ENCODE data around the gene OSBPL1A. TPM values are rescaled to one million over a fixed set of nuclear protein-coding genes. Genes with fewer than 3 reads are reported as not detected.

Gene OSBPL1A
- total RNA-seq, 1 experiment from 2014 or later = 34.8 TPM

- BruUV-seq (replicated peaks) = no TSS peak
- Mint-ChIP-seq H3K4me1 (ENCODE audit: low read depth, unreplicated experiment) (peaks cover 40% of the 10 kb centered on the region), H3K36me3 (ENCODE audit: insufficient read depth, unreplicated experiment) (peaks cover 22% of the 10 kb centered on the region), H3K9me3 (ENCODE audit: low read depth, unreplicated experiment) (no peaks in the 10 kb centered on the region), H3K27ac (ENCODE audit: unreplicated experiment) (peak overlapping the region; percentile 61), H3K4me3 (ENCODE audit: low read depth, unreplicated experiment) (peak overlapping the region; percentile 98), H3K27me3 (ENCODE audit: unreplicated experiment) (no peaks in the 10 kb centered on the region)
- no peak for DNase-seq
- intact Hi-C loops (cut with micrococcal nuclease; ENCODE audit: unreplicated experiment) = no loop called here
- TF ChIP-seq, protein P1, sequence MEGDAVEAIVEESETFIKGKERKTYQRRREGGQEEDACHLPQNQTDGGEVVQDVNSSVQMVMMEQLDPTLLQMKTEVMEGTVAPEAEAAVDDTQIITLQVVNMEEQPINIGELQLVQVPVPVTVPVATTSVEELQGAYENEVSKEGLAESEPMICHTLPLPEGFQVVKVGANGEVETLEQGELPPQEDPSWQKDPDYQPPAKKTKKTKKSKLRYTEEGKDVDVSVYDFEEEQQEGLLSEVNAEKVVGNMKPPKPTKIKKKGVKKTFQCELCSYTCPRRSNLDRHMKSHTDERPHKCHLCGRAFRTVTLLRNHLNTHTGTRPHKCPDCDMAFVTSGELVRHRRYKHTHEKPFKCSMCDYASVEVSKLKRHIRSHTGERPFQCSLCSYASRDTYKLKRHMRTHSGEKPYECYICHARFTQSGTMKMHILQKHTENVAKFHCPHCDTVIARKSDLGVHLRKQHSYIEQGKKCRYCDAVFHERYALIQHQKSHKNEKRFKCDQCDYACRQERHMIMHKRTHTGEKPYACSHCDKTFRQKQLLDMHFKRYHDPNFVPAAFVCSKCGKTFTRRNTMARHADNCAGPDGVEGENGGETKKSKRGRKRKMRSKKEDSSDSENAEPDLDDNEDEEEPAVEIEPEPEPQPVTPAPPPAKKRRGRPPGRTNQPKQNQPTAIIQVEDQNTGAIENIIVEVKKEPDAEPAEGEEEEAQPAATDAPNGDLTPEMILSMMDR (IDR thresholded peaks at IDR 0.05; ENCODE audit: unreplicated experiment) = no peak
- CTCF ChIA-PET = interaction anchor here (3.3 kb wide), 1 partner anchor 95 kb away, joined by 17 read pairs; no protein-coding TSS in a partner anchor
Observed at GRCh38 chr18:24272229-24272525, 125.4 kb downstream of the OSBPL1A start.

- Mint-ChIP-seq H3K9me3 (ENCODE audit: low read depth, unreplicated experiment) (no peaks in the 10 kb centered on the region), H3K27me3 (ENCODE audit: unreplicated experiment) (no peaks in the 10 kb centered on the region), H3K36me3 (ENCODE audit: insufficient read depth, unreplicated experiment) (peaks cover 22% of the 10 kb centered on the region), H3K4me1 (ENCODE audit: low read depth, unreplicated experiment) (peaks cover 41% of the 10 kb centered on the region), H3K27ac (ENCODE audit: unreplicated experiment) (peak overlapping the region; percentile 61), H3K4me3 (ENCODE audit: low read depth, unreplicated experiment) (peak overlapping the region; percentile 98)
- no TSS peak for BruUV-seq (replicated peaks)
- CTCF ChIA-PET = interaction anchor here (3.3 kb wide), 1 partner anchor 95 kb away, joined by 17 read pairs; no protein-coding TSS in a partner anchor
- TF ChIP-seq, protein P1 (IDR thresholded peaks at IDR 0.05; ENCODE audit: unreplicated experiment) = no peak
- intact Hi-C loops (cut with micrococcal nuclease; ENCODE audit: unreplicated experiment) = loop anchor here (2.0 kb wide), 1 partner anchor 57 kb away; no protein-coding TSS in a partner anchor
- DNase-seq = peak; percentile 77
Observed at GRCh38 chr18:24271381-24272228, 126.0 kb downstream of the OSBPL1A start.

GRCh38 chr18:24270937-24271380 is 126.7 kb downstream of the OSBPL1A start:
- H3K27me3 Mint-ChIP-seq (ENCODE audit: unreplicated experiment) = no peaks in the 10 kb centered on the region
- H3K4me1 Mint-ChIP-seq (ENCODE audit: low read depth, unreplicated experiment) = peaks cover 47% of the 10 kb centered on the region
- intact Hi-C loops (cut with micrococcal nuclease; ENCODE audit: unreplicated experiment) = loop anchor here (1.0 to 2.0 kb wide), 2 partner anchors 56 to 95 kb away; no protein-coding TSS in a partner anchor
- H3K9me3 Mint-ChIP-seq (ENCODE audit: low read depth, unreplicated experiment) = no peaks in the 10 kb centered on the region
- no TSS peak for BruUV-seq (replicated peaks)
- TF ChIP-seq, protein P1 (IDR thresholded peaks at IDR 0.05; ENCODE audit: unreplicated experiment) = no peak
- peak overlapping the region; percentile 98 for H3K4me3 Mint-ChIP-seq (ENCODE audit: low read depth, unreplicated experiment)
- DNase-seq = no peak
- H3K36me3 Mint-ChIP-seq (ENCODE audit: insufficient read depth, unreplicated experiment) = peaks cover 22% of the 10 kb centered on the region
- H3K27ac Mint-ChIP-seq (ENCODE audit: unreplicated experiment) = peak overlapping the region; percentile 61
- CTCF ChIA-PET = interaction anchor here (1.4 to 3.3 kb wide), 2 partner anchors 56 to 94 kb away, joined by 8 to 17 read pairs; no protein-coding TSS in a partner anchor

GRCh38 chr18:24270358-24270936 is 127.2 kb downstream of the OSBPL1A start:
- no peaks in the 10 kb centered on the region for H3K9me3 Mint-ChIP-seq (ENCODE audit: low read depth, unreplicated experiment)
- no peaks in the 10 kb centered on the region for H3K27me3 Mint-ChIP-seq (ENCODE audit: unreplicated experiment)
- CTCF ChIA-PET = interaction anchor here (1.4 to 3.3 kb wide), 2 partner anchors 55 to 94 kb away, joined by 8 to 17 read pairs; no protein-coding TSS in a partner anchor
- no peak for DNase-seq
- H3K4me3 Mint-ChIP-seq (ENCODE audit: low read depth, unreplicated experiment) = peak overlapping the region; percentile 98
- H3K27ac Mint-ChIP-seq (ENCODE audit: unreplicated experiment) = peak overlapping the region; percentile 61
- intact Hi-C loops (cut with micrococcal nuclease; ENCODE audit: unreplicated experiment) = loop anchor here (1.0 to 2.0 kb wide), 2 partner anchors 56 to 94 kb away; no protein-coding TSS in a partner anchor
- TF ChIP-seq, protein P1 (IDR thresholded peaks at IDR 0.05; ENCODE audit: unreplicated experiment) = no peak
- peaks cover 49% of the 10 kb centered on the region for H3K4me1 Mint-ChIP-seq (ENCODE audit: low read depth, unreplicated experiment)
- BruUV-seq (replicated peaks) = TSS peak; percentile 34
- H3K36me3 Mint-ChIP-seq (ENCODE audit: insufficient read depth, unreplicated experiment) = peaks cover 22% of the 10 kb centered on the region

Measured in Calu3 (cell line).